HEK293T (cell line): Measurements from ENCODE around the gene ANXA11.

ENCODE experiments used
- CTCF ChIA-PET: fragments of 350-600 bp; formaldehyde crosslinking; extraction: SDS; loops from one replicate; lab custom pipeline; 2021; ENCODE audit warnings: antibody characterized with exemption, inconsistent platforms; lab: Yijun Ruan, JAX
- POLR2A ChIA-PET: fragments of 350-600 bp; formaldehyde crosslinking; extraction: SDS; loops from one replicate; lab custom pipeline; 2020; ENCODE audit warnings: antibody characterized with exemption, inconsistent platforms; lab: Yijun Ruan, JAX
- DNase-seq: peaks from one replicate; pipeline ENCODE4 v3.0.0; 2012; ENCODE audit warnings: mixed read lengths; ENCODE audit errors: extremely low spot score
- ARNT ChIP-seq: fragments of 450-650 bp; IDR thresholded peaks from 2 replicates; pipeline ENCODE4 v1.6.1; 2017; ENCODE audit warnings: mild to moderate bottlenecking
- BHLHE40 ChIP-seq: fragments of 450-650 bp; IDR thresholded peaks from 2 replicates; pipeline ENCODE4 v1.6.1; 2016; ENCODE audit warnings: mild to moderate bottlenecking, moderate library complexity, borderline replicate concordance
- CTBP1 ChIP-seq: fragments of 450-650 bp; IDR thresholded peaks from 2 replicates; pipeline ENCODE4 v1.6.1; 2016; ENCODE audit warnings: borderline replicate concordance
- ELF4 ChIP-seq: fragments of 450-650 bp; IDR thresholded peaks from 2 replicates; pipeline ENCODE4 v1.6.1; 2017; ENCODE audit warnings: antibody characterized with exemption
- FOXA1 ChIP-seq: fragments of 450-650 bp; IDR thresholded peaks from 2 replicates; pipeline ENCODE4 v1.6.1; 2016; ENCODE audit warnings: mild to moderate bottlenecking
- FOXK2 ChIP-seq: fragments of 450-650 bp; IDR thresholded peaks from 2 replicates; pipeline ENCODE4 v1.6.1; 2016; ENCODE audit warnings: mild to moderate bottlenecking
- FOXM1 ChIP-seq: fragments of 450-650 bp; IDR thresholded peaks from 2 replicates; pipeline ENCODE4 v1.6.1; 2017; ENCODE audit warnings: mild to moderate bottlenecking, borderline replicate concordance
- HDGF ChIP-seq: fragments of 450-650 bp; IDR thresholded peaks from 2 replicates; pipeline ENCODE4 v1.6.1; 2017; ENCODE audit warnings: antibody characterized with exemption, borderline replicate concordance
- L3MBTL2 ChIP-seq: fragments of 450-650 bp; conservative IDR thresholded peaks from 2 replicates; pipeline ENCODE4 v1.6.1; 2016; ENCODE audit warnings: mild to moderate bottlenecking
- LEF1 ChIP-seq: fragments of 450-650 bp; IDR thresholded peaks from 2 replicates; pipeline ENCODE4 v1.6.1; 2017; ENCODE audit warnings: mild to moderate bottlenecking, borderline replicate concordance
- NFRKB ChIP-seq: fragments of 450-650 bp; IDR thresholded peaks from 2 replicates; pipeline ENCODE4 v1.6.1; 2016; ENCODE audit warnings: mild to moderate bottlenecking, moderate library complexity
- PKNOX1 ChIP-seq: fragments of 450-650 bp; IDR thresholded peaks from 2 replicates; pipeline ENCODE4 v1.6.1; 2016
- SP1 ChIP-seq: fragments of 450-650 bp; IDR thresholded peaks from 2 replicates; pipeline ENCODE4 v1.6.1; 2017
- SUZ12 ChIP-seq: fragments of 450-650 bp; IDR thresholded peaks from 2 replicates; pipeline ENCODE4 v1.6.1; 2016; ENCODE audit warnings: mild to moderate bottlenecking
- TARDBP ChIP-seq: fragments of 450-650 bp; IDR thresholded peaks from 2 replicates; pipeline ENCODE4 v1.6.1; 2016
- ZNF384 ChIP-seq: fragments of 450-650 bp; IDR thresholded peaks from 2 replicates; pipeline ENCODE4 v1.6.1; 2016

Gene ANXA11

GRCh38 chr10:80171248-80171660 lies 34.1 kb downstream of the ANXA11 start:
- POLR2A ChIA-PET = no interaction called here
- no peak for DNase-seq
- TF ChIP-seq FOXK2 (no peak), TARDBP (no peak), FOXM1 (no peak), SUZ12 (no peak), ZNF384 (no peak), BHLHE40 (no peak), FOXA1 (no peak), ARNT (no peak), L3MBTL2 (no peak), CTBP1 (no peak), SP1 (no peak), LEF1 (no peak), HDGF (no peak)
- CTCF ChIA-PET = interaction anchor here (0.6 kb wide), 1 partner anchor 152 kb away, joined by 3 read pairs; no protein-coding TSS in a partner anchor

GRCh38 chr10:80170641-80171040 lies 34.7 kb downstream of the ANXA11 start:
- DNase-seq = no peak
- TF ChIP-seq L3MBTL2 (no peak), TARDBP (no peak), NFRKB (no peak), FOXM1 (no peak), FOXA1 (no peak), SP1 (no peak), CTBP1 (no peak), ZNF384 (no peak), SUZ12 (no peak), LEF1 (no peak), BHLHE40 (no peak)
- ChIA-PET CTCF (interaction anchor here (0.6 kb wide), 1 partner anchor 153 kb away, joined by 3 read pairs; no protein-coding TSS in a partner anchor), POLR2A (no interaction called here)

GRCh38 chr10:80170026-80170425 lies 35.3 kb downstream of the ANXA11 start:
- ChIA-PET POLR2A (no interaction called here), CTCF (no interaction called here)
- TF ChIP-seq SUZ12 (no peak), PKNOX1 (no peak), TARDBP (no peak), L3MBTL2 (no peak), BHLHE40 (no peak), LEF1 (no peak), SP1 (no peak), HDGF (no peak), FOXA1 (no peak), FOXK2 (no peak), ELF4 (no peak), NFRKB (no peak)
- DNase-seq = no peak

- ChIA-PET CTCF (interaction anchor here (0.6 kb wide), 2 partner anchors 51 to 383 kb away, joined by 4 read pairs; no protein-coding TSS in a partner anchor), POLR2A (no interaction called here)
- peak; percentile 38 for DNase-seq
- TF ChIP-seq ARNT = no peak
- TF ChIP-seq LEF1 = no peak
- no peak for TF ChIP-seq BHLHE40
- TF ChIP-seq HDGF = no peak
Measured at GRCh38 chr10:80168679-80169380, 36.5 kb downstream of the ANXA11 start.

- CTCF ChIA-PET = no interaction called here
- no peak for DNase-seq
- TF ChIP-seq SUZ12 = no peak
- no peak for TF ChIP-seq HDGF
- TF ChIP-seq SP1 = no peak
- no peak for TF ChIP-seq L3MBTL2
- POLR2A ChIA-PET = no interaction called here
Measured at GRCh38 chr10:80168162-80168511, 37.2 kb downstream of the ANXA11 start.

- ChIA-PET POLR2A (no interaction called here), CTCF (no interaction called here)
- no peak for TF ChIP-seq NFRKB
- no peak for TF ChIP-seq CTBP1
- TF ChIP-seq ZNF384 = no peak
- TF ChIP-seq HDGF = no peak
- TF ChIP-seq BHLHE40 = no peak
- TF ChIP-seq ELF4 = no peak
- no peak for TF ChIP-seq FOXA1
- TF ChIP-seq FOXK2 = no peak
- TF ChIP-seq SUZ12 = no peak
- TF ChIP-seq FOXM1 = no peak
- no peak for TF ChIP-seq PKNOX1
- no peak for TF ChIP-seq TARDBP
- no peak for TF ChIP-seq SP1
- TF ChIP-seq ARNT = no peak
- TF ChIP-seq LEF1 = no peak
- TF ChIP-seq L3MBTL2 = no peak
- no peak for DNase-seq
Measured at GRCh38 chr10:80167471-80168161, 37.7 kb downstream of the ANXA11 start.
